HTERT RPE-1 (cell line): ENCODE measurements around the gene CHML.

ENCODE experiments used
- in situ Hi-C: fragments of 300-500 bp; cut with MboI; formaldehyde crosslinking; loops from 4 replicates; pipeline ENCODE4 v1.14.3; 2020; ENCODE audit warnings: low sequenced_read_pairs

The CHML gene

GRCh38 chr1:241647658-241648057, 7.5 kb upstream of the CHML start:
- in situ Hi-C loops: loop anchor here (25.0 kb wide), 1 partner anchor 190 kb away; the partner anchor contains the start of gene EXO1

- in situ Hi-C loops: loop anchor here (25.0 kb wide), 1 partner anchor 191 kb away; the partner anchor contains the start of gene EXO1
Measured at GRCh38 chr1:241646201-241646600, 6.0 kb upstream of the CHML start.

GRCh38 chr1:241645199-241645598, 5.0 kb upstream of the CHML start:
- in situ Hi-C loops: loop anchor here (25.0 kb wide), 1 partner anchor 192 kb away; the partner anchor contains the start of gene EXO1

DNA sequence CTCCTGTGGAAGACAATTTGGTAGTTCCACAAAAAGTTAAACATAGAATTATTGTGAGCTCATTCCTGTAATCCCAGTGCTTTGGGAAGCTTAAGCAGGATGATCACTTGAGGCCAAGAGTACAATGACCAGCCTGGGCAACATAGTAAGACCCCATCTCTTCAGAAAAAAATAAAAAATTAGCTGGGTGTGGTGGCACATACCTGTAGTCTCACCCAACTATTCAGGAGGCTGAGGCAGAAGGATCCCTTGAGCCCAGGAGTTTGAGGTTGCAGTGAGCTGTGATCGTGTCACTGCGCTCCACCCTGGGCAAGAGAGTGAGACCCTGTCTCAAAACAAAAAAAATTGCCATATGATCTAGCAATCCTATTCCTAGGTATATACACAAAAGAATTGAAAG, 4.1 kb upstream of the CHML start:
- in situ Hi-C loops: loop anchor here (25.0 kb wide), 1 partner anchor 193 kb away; the partner anchor contains the start of gene EXO1

DNA sequence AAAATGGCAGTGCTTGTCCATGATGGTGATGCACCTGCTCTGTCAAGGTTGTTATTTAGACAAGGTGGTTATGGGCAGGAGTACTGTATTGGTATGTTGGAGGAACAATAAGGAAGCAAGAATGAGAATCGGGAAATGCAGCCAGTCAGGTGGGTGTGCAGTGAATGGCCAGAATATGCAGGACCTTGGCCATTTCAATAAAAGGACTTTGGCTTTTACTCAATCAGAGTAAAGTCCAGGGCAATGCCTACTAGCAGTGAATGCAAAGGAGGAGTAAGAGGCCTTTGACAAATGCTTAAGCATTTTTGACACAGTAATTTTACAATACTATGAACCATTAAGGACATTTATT, 2.4 kb upstream of the CHML start:
- in situ Hi-C loops: loop anchor here (25.0 kb wide), 1 partner anchor 195 kb away; the partner anchor contains the start of gene EXO1

- in situ Hi-C loops: loop anchor here (25.0 kb wide), 1 partner anchor 195 kb away; the partner anchor contains the start of gene EXO1
Measured at GRCh38 chr1:241641773-241642592, 1.8 kb upstream of the CHML start.

- in situ Hi-C loops: loop anchor here (25.0 kb wide), 1 partner anchor 196 kb away; the partner anchor contains the start of gene EXO1
Measured at GRCh38 chr1:241640867-241641622, 876 bp upstream of the CHML start.

- in situ Hi-C loops: loop anchor here (25.0 kb wide), 1 partner anchor 198 kb away; the partner anchor contains the start of gene EXO1
Measured at GRCh38 chr1:241639623-241640148, 483 bp downstream of the CHML start.

DNA sequence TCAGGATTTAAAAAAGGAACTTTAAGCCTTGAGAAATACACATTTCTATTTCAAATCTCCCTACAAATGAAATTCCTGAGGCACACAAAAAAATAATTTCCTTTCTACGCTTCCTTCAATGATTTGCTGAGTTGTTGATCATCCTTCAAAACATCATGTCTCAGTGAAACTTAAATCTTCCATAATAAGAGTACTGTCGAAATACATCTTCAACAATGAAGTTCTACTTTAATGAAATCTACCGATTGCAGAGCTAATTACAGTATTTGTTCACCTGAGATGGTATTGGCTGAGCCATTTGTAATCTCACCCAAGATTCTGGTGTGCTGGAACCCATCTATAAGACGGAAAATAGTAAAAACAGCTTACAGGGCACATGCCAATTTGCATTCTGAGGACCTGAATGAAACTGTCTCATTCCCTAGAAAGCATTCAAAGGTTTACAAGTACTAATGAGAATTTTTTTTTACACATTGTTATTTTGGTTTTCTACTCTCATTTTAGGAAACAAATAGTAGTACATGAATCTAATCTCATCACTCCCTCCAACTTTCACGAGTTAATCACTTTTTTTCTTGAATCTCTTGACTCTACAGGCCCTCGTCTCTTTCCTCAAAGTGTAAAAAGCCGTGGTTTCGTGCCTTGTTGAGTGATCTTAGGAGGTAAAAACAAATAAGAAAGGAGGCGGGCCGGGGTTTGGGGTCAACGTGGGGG, 1.1 kb downstream of the CHML start:
- in situ Hi-C loops: loop anchor here (25.0 kb wide), 1 partner anchor 198 kb away; the partner anchor contains the start of gene EXO1

DNA sequence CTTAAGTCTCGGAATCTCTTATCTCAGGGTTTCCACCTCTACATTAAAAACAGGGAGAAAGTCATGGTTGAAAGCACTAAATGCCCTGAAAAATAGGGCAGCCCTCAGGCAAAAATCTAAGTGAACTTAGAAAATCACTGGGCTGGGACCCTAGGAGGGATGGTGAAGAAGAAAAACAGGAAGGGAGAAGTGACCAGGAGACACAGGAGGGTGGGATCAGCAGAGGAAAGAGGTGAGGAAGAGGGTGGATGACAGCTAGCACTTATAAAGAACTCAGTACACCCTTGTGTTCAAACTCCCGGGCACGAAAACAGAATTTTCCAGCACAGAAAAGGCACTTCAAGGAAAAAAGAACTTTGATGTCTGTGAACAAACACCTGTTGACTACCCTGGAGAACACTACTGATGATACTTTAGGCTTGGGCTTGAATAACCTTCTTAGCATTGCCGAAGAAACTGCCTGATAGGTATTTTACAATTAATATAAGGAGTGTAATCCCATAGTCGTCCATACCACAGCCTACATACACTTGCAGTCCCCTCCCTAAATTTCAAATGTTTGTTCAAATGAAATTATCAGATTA, 2.0 kb downstream of the CHML start:
- in situ Hi-C loops: loop anchor here (25.0 kb wide), 1 partner anchor 199 kb away; the partner anchor contains the start of gene EXO1

- in situ Hi-C loops: loop anchor here (25.0 kb wide), 1 partner anchor 200 kb away; the partner anchor contains the start of gene EXO1
Measured at GRCh38 chr1:241637604-241638003, 2.6 kb downstream of the CHML start.

DNA sequence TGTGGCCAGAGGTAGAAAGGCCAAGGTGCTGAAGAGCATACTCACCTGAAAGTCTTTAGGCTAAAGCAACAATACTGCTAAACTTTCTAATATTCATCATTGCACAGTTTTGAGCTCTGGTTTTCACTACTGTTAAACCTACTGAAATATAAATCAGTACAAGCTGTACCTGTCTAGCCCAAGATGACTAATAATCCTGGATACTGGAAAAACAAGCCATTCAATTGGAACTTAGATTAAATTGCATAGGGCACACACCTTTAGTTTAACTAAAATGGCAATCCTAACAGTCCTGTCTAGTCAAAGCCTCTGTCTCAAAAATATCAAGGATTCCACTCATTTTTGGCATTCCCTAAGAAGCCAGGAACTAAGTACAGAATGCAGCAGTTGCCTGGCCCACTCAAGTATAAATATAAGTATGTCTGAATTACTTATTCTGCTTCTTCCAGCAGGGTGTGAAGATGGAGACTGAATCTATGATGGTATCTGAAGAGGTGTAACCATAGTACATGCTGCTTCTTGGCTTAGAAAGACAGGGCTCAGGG, 3.1 kb downstream of the CHML start:
- in situ Hi-C loops: loop anchor here (25.0 kb wide), 1 partner anchor 200 kb away; the partner anchor contains the start of gene EXO1

DNA sequence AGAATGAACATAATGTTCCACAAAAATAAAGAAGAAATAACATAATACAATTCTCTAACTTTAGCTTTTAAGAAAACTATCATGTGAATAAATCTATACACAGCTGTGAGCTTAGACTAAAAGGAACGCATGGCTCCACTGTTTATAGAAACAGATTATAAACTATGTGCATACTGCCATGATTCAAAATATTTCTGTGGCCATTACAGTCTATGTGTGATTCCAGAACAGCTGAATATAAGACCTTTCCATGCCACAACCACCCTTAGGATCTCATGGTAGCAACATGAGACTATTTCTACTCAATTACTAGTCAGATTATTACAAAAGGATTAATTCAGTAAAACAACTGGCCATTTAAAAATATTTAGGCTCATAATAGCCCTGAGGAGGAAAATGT, 3.9 kb downstream of the CHML start:
- in situ Hi-C loops: loop anchor here (25.0 kb wide), 1 partner anchor 201 kb away; the partner anchor contains the start of gene EXO1

DNA sequence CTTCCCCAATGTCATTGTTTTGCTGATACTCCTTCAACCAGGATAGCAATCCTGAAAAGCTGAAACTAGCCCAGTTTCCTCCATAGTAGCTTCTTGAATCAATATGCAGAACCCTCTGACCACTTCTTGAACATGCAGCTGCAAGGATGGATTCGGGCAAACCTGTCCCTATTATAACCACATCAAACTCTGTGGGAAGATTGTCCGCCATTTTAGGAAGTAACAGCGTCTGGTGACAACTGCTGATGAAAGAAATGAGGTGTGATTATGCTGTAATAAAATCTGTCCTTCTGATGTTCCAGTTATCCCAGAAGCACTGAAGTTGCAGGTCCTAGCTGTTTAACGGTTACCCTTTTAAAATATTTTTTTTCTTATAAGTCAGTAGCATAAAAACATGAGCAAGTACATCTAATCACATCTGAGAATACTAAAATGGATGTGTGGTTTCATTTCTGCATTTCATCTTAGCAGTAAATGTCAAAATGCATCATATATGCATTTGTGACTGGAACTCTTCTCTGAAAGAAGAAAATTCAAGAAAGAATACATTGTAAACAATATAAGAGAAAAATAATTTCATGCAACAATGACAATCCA, 4.5 kb downstream of the CHML start:
- in situ Hi-C loops: loop anchor here (25.0 kb wide), 1 partner anchor 202 kb away; the partner anchor contains the start of gene EXO1

DNA sequence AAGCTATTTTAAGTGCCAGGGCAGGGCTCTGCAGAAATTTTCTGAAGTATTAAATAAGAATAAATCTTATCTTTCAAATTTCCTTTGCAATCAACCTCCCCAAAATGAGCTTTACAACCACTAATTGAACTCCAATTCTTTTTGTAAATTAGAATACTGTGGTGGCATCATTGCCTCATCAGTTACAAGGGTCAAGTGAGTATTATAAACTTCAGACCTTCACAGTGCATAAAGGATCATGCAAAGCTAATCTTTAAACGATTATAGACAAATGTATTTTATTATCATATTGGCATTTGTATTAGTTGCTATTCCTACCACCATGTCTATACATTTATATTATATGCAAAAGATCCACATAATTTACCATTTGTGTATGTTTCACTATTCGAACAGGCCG, 7.2 kb downstream of the CHML start:
- in situ Hi-C loops: loop anchor here (25.0 kb wide), 1 partner anchor 204 kb away; the partner anchor contains the start of gene EXO1

- in situ Hi-C loops: loop anchor here (25.0 kb wide), 1 partner anchor 206 kb away; the partner anchor contains the start of gene EXO1
Measured at GRCh38 chr1:241631674-241632073, 8.5 kb downstream of the CHML start.

DNA sequence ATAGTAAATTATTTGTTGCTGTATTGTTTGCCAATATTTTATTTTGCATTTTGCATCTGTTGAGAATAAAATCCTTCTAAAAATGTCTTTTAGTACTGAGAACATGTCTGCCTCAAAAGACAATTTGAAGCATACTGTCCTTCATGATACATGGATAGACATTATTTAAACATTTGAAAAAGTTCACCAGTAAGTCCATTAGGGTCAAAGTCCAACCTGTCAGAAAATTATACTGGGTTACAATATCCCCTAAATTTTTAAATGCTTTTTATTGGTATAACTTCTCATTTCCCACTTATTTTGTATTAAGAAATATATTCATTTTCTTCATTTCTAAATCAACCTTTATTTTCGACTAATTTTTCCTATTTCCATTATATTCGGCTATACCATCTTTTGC, 9.3 kb downstream of the CHML start:
- in situ Hi-C loops: loop anchor here (25.0 kb wide), 1 partner anchor 206 kb away; the partner anchor contains the start of gene EXO1

GRCh38 chr1:241630476-241630875, 9.7 kb downstream of the CHML start:
- in situ Hi-C loops: loop anchor here (25.0 kb wide), 1 partner anchor 207 kb away; the partner anchor contains the start of gene EXO1

- in situ Hi-C loops: loop anchor here (25.0 kb wide), 1 partner anchor 207 kb away; the partner anchor contains the start of gene EXO1
Measured at GRCh38 chr1:241630005-241630404, 10.2 kb downstream of the CHML start.
